ENCODE results near the gene CYS1. TPM values are rescaled to one million over a fixed set of nuclear protein-coding genes. Genes with fewer than 3 reads are reported as not detected.
"Not testable (repeated sequence)": the region's sequence is repeated elsewhere in the genome, so short reads cannot be mapped to it uniquely, and the experiment has no call there.

Gene CYS1
- total RNA-seq, 1 donor from 2014 or later, result under 0.01 TPM

DNA sequence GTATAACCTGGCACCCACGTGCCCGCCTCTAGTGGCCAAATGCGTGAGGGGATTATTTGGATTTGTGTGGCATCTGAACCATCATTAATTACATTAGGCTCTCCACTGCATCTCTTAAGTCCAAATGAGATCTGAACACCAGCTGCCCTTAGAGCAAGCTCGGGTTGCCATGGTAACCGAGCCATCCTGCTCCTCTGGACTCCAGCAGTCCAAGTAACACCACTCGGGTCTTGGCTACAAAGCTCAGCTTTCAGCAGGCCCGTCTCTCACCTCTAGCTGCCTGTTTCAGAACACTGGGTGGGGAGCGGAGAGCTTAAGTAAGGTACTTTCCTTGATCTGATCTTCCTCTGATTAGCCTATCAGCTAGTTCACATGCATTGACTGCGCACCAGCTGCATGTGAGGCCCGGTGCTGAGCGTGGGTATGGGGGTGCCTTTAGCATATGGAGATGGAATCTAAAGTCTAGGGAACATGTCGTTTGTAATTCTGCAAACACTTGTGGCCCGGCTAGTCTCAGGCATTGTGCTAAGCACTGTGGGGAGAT, 14.1 kb upstream of the CYS1 start:
- DNase-seq (ENCODE audit: low read depth in 2 of 2), result no peak

DNA sequence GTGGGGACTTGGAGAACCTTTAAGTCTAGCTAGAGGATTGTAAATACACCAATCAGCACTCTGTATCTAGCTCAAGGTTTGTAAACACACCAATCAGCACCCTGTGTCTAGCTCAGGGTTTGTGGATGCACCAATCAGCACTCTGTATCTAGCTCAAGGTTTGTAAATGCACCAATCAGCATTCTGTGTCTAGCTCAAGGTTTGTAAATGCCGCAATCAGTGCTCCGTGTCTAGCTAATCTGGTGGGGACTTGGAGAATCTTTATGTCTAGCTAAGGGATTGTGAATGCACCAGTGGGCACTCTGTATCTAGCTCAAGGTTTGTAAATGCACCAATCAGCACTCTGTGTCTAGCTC, 11.7 kb upstream of the CYS1 start:
- DNase-seq (ENCODE audit: low read depth in 2 of 2), result not testable (repeated sequence)

DNA sequence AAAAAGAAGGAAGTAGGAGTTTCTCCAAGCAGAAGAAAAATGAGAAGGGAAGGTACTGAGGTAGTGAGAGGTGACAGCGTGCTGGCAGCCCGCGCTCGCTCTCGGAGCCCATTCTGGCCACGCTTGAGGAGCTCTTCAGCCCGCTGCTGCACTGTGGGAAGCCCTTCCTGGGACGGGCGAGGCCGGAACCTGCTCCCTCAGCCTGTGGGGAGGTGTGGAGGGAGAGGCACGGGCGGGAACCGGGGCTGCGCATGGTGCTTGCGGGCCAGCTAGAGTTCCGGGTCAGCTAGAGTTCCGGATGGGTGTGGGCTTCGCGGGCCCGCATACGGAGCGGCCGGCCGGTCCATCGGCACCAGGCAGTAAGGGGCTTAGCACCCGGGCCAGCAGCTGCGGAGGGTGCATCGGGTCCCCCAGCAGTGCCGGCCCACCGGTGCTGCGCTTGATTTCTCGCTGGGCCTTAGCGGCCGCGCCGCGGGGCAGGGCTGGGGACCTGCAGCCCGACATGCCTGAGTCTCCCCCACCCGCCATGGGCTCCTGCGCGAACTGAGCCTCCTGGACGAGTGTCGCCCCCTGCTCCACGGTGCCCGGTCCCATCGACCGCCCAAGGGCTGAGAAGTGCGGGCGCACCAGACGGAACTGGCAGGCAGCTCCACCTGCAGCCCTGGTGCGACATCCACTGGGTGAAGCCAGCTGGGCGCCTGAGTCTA, 11.1 kb upstream of the CYS1 start:
- DNase-seq (ENCODE audit: low read depth in 2 of 2), result no peak

DNA sequence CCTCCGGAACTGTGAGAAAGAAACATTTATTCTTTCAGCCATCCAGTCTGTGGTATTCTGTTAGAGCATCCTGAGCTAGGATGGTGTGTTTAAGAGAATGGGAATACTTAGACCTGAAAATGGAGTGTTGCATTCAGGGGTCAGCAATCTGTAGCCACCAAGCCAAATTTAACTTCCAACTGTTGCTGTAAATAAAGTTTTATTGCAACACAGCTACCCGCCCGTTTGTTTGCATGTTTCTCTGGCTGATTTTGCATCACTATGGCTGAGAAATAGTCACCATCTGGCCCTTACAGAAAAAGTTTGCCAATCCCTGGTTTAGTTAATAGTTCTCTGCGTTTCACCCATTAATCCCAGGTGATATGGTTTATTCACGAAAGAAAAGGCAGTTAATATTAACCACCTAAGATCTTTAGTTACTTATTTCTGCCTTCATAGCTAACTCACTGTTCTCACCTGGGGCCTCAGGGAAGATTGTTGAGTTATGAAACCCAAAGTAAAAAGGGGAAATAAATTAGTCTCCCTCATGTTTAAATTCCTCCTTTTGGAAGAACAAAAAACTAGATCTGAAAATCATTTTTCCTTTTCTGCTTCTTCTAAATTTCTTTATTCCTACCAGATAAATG, 9.5 kb upstream of the CYS1 start:
- no peak for DNase-seq (ENCODE audit: low read depth in 2 of 2)

DNA sequence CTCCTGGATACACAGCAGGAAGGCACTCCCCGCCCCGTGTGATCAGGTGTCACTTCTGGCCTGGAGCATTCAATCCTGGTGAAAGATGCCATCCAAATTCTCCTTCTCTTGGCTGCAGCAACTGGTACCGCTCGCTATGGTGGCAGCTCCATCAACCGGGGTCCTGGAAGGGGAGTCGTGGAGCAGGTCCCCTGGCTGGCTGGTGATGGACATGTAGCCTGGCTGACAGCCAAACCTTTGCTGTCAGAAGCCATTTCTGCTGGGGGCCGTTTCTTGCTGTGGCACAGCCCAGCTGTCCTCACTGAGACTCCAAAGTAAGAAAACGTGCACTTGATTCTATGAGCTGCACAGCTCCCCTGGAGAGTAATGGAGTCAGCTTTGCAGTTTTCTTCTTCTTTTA, 7.1 kb upstream of the CYS1 start:
- DNase-seq (ENCODE audit: low read depth in 2 of 2), result no peak

DNA sequence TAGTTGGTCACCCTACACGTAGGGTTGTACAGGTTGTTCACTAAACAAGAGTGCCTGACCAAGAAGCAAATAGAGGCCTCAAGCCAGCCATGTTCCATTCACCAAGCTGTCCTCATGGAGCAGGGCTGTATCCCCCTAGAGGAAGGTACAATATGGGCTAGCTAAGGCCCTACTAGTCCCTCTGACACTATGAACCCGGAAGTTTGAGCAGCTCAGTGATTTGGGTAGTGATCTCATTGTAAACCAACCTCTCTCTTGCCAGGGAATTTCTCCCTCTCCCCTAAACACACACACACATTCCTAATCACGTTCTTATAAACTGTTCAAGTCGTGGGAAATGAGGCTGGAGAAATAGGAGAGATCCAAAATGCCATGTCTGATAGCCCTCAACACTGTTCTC, 6.7 kb upstream of the CYS1 start:
- DNase-seq (ENCODE audit: low read depth in 2 of 2), result no peak

DNA sequence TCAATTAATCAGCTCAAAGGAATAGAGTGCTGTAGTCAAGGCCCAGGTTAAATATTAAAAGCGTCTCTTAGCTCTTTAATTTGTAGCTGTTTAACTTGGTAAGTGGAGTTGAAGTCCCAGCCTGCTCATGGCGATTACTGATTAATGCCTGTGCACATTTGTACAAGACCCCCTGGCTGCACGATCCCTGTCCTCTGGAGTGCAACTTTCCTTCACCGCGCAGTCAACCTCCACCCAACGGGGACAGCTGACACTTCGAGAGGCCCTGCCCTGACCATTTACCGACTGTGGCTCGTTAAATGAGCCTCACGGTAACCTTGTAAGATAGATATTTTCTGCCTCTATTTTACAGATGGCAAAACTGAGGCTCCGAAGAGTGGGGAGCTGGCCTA, 5.5 kb upstream of the CYS1 start:
- DNase-seq (ENCODE audit: low read depth in 2 of 2), result no peak

DNA sequence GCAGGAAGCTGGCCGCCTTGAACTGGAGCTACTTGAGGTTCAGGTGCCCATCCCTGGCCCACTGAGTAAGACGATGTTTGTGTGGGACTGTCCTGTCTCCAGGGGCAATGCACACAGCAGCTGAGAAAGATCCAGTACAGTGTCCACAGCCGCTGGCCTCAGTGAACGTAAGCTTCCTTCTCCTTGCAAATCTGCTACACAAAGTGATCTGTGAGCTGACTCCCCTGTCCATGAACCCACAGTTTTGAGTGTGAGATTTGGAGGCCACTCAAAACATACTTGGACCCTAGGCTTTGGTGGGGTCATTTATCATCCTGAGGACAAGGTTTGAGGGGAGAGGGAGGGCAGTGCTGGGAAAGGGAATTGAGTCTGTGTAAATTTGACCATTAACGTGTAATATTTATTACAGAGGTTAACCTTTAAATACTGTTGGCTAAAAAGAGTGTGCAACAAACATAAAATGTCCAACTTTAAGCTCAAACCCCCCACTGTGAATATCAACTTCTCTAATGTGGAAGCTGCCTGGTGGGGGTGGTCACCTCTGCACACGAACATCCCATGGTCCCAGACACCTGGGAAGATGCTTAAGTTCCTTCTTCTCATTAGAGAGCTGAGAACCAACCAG, 4.9 kb upstream of the CYS1 start:
- no peak for DNase-seq (ENCODE audit: low read depth in 2 of 2)

DNA sequence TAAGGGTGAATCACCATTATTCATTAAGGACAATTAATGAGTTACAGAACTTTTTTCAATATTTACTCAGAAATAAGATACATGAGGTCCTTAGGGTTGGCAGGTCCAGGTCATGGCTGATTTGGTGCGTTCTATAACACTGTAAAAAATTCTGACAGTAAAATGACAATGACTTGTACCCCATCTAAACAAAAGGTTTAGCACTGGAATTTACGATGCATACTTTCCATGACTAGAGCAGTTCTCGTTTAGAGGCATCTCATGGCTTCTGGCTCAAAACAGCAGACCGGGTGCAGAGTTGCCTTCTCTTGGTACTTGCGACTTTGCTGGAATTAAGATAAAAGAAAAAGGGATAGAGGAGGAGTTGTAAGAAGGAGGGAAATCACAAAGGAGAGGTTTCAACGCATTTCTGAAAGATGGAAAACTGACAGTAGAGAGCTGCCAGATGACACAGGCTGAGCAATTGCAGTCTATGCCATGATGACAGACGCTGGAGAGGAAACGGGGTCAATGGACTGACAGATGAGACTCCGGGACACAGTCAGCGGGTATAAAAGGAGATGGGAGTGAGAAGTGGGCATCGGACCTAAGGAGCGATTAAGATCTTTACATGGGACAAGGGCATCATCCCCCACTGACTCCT, 4.1 kb upstream of the CYS1 start:
- DNase-seq (ENCODE audit: low read depth in 2 of 2), result no peak

DNA sequence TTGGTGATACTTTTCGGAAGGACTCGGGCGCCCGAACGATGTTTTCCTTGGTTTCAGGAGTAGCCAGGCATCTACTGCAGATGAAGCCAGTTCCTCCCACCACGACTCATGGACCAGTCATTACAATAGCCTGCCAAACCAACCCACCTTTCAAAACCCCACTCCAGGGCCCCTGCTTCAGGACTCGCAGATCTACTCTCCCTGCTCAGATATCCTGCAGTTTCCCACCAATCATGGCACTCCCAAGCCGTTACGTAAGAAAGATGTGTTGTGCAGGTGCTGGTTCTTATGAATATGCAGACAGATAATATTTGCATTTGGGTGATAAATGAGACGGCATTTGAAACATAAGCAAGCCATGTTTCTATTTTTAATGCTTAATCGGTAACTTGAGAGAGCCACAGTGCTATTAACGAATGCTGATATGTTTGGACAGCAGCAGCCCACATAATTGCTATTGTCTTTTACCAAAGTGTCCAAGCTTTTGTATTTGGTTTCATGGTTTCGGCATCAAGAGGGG, 3.5 kb upstream of the CYS1 start:
- no peak for DNase-seq (ENCODE audit: low read depth in 2 of 2)

DNA sequence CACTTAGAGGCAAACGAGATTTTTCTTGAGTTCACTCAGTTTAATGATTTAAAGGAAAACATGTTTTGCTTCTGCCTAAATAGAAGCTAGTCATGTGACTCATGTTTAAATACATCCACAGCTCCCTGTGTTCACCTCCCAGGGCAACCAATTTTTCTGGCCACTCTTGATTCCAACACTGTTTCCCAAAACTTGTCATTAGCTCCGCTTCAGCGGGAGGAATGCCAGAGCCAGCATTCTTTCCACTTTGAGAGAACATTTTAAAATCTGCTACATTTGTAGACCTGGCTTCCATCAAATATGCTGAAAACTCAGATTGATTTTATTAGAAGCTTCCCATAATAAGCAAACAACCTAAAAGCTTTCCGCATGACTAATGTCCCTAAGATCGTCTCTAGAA, 2.8 kb upstream of the CYS1 start:
- no peak for DNase-seq (ENCODE audit: low read depth in 2 of 2)

DNA sequence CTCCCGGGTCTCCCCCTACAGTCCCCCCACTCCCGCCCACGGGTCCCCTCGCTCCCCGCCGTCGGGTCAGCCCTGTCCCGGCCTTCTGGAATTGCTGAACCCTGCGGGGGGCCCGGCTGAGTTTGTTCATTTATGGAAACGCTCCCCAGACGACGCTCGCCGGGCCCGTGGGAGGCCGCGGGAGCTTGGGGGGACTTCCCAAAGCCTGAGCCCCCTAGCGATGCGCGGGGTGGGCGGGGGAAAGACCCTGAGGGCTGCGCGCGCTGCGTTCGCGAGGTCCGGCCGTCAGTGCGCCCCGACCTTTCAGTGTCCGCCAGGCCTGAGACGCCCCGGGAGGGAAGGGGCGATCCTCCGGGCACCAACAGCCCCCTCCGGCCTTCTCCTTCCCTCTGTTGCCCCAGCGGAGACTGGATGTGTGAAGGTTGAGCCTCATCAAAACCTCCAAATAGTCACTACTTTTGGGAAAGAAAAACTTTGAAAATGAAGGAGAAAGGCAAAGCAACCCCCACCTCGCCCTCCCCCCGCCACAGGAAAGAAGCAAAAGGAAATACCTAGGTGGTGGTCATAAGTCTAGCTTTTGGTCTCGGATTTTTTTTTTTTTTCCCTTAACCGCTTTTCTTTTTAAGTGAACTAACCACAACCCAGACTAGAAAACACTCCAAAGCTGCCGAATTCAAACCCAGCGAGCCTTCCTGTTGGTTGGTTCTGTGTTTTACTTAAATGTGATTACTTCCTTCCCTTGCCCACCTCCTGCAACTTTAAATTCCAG, 509 bp upstream of the CYS1 start:
- DNase-seq (ENCODE audit: low read depth in 2 of 2), result no peak

DNA sequence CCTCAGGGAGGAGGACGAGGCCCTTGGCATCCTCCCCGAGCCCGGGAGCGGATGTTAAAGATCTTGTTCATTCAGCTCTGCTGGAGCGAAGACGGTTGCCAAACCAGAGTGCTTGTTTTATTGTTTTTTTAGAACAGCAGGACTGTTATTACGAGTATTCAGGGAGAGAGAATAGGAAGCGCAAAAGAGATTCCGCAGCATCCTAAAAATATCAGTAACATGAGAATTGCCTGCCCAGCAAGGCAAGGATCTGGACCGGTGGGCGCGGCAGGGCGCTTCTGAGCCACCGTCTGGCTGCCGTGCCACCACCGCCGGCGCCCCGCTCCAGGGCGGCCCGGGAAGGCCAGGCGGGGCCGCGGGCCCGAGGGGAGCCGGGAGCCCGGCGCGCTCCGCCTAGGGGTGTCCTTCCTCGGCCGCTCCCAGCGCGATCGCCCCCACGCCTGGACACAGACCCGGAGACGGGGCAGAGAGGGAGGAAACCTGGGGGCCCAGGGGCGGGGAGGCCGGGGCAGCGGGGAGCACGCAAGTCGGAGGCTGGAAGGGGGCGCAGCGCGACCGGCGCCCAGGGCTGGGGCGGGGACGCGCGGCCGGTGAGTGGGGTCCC, 843 bp downstream of the CYS1 start:
- DNase-seq (ENCODE audit: low read depth in 2 of 2), result no peak

DNA sequence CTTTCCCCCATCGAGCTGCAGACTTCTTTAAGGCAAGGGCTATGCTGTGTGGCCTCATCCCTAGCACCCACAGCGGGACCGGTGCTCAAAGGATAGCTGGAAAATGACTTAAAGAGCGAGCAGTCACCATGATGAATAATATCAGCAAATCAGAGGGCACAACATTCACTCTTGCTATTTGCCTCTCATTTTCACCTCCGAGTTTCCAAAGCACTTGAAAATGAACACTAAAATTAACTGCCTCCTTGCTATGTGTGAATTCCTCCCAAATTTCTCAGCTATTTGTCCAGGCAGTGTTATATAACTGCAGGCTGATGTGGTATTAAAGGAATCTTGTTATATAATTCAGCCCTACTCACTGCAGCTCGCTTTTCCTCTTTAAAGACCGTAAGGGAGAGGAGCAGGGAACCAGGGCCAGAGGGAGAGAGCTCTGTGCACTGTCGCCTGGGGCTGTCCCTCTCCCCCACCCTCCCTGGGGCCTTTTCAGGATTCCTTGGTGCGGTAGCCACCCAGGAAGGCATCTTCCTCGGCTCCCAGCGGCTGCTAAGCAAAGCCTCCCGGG, 1.4 kb downstream of the CYS1 start:
- DNase-seq (ENCODE audit: low read depth in 2 of 2), result no peak

DNA sequence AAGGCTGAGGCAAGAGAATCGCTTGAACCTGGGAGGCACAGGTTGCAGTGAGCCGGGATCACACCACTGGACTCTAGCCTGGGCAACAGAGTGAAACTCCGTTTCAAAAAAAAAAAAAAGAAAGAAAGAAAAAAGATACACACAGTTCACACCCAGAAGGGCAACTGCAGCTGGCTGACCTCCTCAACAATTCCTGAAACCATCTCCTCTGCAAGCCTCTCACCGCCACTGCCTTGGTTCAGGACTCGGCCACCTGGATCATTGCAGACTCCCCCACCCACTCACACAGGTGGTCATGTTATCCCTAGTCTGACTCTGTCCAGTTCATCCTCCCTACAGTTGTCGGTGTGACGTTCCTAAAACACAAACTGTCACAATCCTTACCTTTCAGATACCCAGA, 2.2 kb downstream of the CYS1 start:
- no peak for DNase-seq (ENCODE audit: low read depth in 2 of 2)

DNA sequence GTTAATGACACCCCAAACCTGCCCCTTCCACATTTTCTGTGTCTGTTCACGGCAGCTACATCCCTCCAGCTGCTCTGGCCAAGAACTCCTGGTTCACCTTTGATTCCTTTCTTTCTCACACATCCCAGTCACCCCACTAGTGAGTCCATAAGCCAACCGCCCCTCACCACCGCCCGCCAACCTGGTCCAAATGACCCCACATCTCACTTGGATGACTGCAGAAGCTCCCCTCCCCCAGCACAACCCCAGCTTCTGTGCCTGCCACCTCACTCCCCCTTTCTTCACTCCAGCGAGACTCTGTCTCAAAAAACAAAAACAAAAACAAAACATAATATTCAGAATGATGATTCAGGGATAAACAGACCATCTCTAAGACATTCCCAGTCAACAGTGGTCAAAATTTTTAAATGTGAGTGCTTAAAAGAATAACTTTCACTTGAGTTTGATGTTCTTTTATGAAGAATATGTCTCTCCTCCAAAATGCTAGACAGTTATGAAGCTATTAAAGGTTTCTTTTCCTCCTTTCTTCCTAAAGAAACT, 3.2 kb downstream of the CYS1 start:
- DNase-seq (ENCODE audit: low read depth in 2 of 2), result no peak

DNA sequence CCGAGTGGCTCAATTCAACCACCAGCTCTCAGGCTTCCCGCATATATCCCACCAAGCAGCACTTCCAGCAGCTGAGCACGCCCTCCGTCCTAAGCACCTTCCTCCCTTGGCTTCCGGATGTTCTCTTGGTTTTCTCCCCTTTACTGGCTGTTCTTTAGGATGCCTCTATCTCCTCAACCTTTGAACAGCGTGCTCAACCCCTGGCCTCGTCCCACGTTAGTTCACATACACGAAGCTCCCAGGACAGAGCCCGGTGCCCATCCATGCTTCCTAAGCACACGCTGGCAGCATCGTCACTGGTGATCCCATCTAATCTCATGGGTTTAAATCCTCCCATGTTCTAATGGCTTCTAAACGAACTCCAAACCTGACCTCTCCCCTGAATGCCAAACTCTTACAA, 3.7 kb downstream of the CYS1 start:
- DNase-seq (ENCODE audit: low read depth in 2 of 2), result no peak

DNA sequence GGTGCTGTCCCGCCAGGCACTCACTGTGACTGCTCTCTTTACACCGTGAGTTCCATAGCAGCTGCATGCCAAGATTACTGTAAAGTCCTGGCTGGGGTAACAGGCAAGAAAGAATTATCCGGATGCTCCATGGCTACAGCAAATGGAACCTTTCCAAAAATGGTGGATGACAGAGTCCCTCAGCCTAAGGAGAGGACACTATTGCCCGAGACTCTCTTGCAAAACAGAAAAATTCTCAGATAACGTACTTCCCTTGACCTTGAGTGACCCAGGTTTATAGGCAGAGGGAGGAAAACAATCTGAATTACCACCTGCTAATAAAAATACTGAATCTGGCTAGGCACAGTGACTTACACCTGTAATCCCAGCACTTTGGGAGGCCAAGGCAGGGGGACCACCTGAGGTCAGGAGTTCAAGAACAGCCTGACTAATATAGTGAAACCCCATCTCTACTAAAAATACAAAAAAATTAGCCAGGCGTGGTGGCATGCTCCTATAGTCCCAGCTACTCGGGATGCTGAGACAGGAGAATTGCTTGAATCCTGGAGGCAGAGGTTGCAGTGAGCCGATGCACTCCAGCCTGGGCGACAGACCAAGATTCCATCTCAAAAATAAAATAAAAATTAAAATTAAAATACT, 4.5 kb downstream of the CYS1 start:
- DNase-seq (ENCODE audit: low read depth in 2 of 2), result no peak

DNA sequence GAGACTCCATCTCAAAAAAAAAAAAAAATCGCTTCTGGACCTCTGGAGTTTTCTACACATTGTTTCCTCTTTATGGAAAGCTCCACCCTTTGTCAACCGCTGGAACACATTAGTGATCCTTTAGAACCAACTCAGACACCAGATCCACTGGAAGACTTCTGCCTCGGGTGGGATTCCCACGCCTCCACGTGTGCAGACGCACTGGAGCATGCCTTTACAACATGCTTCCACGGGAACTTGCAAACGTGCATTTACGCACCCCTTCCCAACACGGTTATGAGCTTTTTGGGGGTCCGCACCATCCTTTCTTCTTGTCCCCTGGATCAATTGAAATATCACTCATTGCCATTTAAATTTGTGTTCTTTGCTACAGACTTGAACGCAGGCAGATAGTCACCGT, 5.1 kb downstream of the CYS1 start:
- no peak for DNase-seq (ENCODE audit: low read depth in 2 of 2)

DNA sequence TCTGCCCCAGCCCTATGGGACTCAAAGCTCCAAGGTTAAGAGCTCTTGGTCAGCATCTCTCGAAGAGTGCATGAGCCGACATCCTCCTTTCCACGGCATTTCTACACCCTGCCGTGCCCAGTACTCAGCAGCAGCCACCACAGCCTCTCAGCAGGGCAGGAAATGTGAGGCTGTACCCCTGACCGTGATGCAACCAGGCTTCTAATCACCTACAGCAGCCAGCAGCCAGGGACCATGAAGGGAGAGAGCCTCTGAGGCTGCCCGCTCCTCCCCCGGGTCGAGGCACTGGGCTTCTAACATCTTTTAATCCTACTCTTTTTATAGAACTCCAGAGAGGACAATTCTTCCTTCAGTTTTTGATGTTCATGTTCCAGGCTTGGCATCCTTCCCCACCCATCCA, 6.5 kb downstream of the CYS1 start:
- no peak for DNase-seq (ENCODE audit: low read depth in 2 of 2)
